ENCODE measurements around the gene MINDY2. TPM values are rescaled to one million over a fixed set of nuclear protein-coding genes. Genes with fewer than 3 reads are reported as not detected.
A peak's percentile ranks its signal among the peaks of the same experiment; 100 is the strongest.

Gene MINDY2
- total and polyA plus RNA-seq, 2 of the 8 experiments (the other 6 are each of a cell fraction or from before 2014, with no cell fraction given), result 3.1 to 25.7 TPM

GRCh38 chr15:58864602-58865424, 93.7 kb downstream of the MINDY2 start (continued):
- no peak for TF ChIP-seq CEBPB (IDR thresholded peaks at IDR 0.05; ENCODE audit: low read depth, low read length)
- 0 out of 2 replicates have a peak, but pooled peaks have one; percentile 41 for TF ChIP-seq SP4 (IDR thresholded peaks at IDR 0.05; ENCODE audit: low read length)
- peak; percentile 25 to 35; a peak in 3 of 4 replicates for TF ChIP-seq RAD21 (IDR thresholded peaks at IDR 0.05 in 1 of 2, conservative IDR thresholded peaks at IDR 0.05 in 1 of 2; ENCODE audit: low read depth in 2 of 2, low read length in 2 of 2)
- TF ChIP-seq JUND (IDR thresholded peaks at IDR 0.05; ENCODE audit: low read length), result 0 out of 2 replicates have a peak, but pooled peaks have one; percentile 3
- TF ChIP-seq RBBP5 (IDR thresholded peaks at IDR 0.05; ENCODE audit: borderline replicate concordance, low read depth, low read length), result peak; percentile 87; the same call in 1 of the 2 replicates
- peak; percentile 50 for TF ChIP-seq RNF2 (IDR thresholded peaks at IDR 0.05; ENCODE audit: borderline replicate concordance, low read depth, low read length, missing control alignments, poor library complexity, severe bottlenecking)
- TF ChIP-seq, protein P1, sequence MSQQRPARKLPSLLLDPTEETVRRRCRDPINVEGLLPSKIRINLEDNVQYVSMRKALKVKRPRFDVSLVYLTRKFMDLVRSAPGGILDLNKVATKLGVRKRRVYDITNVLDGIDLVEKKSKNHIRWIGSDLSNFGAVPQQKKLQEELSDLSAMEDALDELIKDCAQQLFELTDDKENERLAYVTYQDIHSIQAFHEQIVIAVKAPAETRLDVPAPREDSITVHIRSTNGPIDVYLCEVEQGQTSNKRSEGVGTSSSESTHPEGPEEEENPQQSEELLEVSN (IDR thresholded peaks at IDR 0.05), result peak; percentile 97
- 0 out of 2 replicates have a peak, but pooled peaks have one; percentile 26 for TF ChIP-seq TEAD4 (IDR thresholded peaks at IDR 0.05; ENCODE audit: low read depth, low read length)
- peak; percentile 36; the same call in 1 of the 2 replicates for TF ChIP-seq SUZ12 (IDR thresholded peaks at IDR 0.05; ENCODE audit: low read length)
- TF ChIP-seq, protein P2, sequence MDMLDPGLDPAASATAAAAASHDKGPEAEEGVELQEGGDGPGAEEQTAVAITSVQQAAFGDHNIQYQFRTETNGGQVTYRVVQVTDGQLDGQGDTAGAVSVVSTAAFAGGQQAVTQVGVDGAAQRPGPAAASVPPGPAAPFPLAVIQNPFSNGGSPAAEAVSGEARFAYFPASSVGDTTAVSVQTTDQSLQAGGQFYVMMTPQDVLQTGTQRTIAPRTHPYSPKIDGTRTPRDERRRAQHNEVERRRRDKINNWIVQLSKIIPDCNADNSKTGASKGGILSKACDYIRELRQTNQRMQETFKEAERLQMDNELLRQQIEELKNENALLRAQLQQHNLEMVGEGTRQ (IDR thresholded peaks at IDR 0.05; ENCODE audit: low read length), result no peak
- no peak for TF ChIP-seq RFX5 (IDR thresholded peaks at IDR 0.05; ENCODE audit: borderline replicate concordance, low read depth, low read length)
- no peak for TF ChIP-seq TCF12 (IDR thresholded peaks at IDR 0.05; ENCODE audit: low read depth, low read length)
- peak; percentile 22; the same call in 1 of the 2 replicates for TF ChIP-seq PHF8 (conservative IDR thresholded peaks at IDR 0.05; ENCODE audit: low read depth, low read length)
- no peak for TF ChIP-seq RXRA (IDR thresholded peaks at IDR 0.05; ENCODE audit: insufficient read depth, low read depth, low read length)
- no peak for TF ChIP-seq ATF3 (IDR thresholded peaks at IDR 0.05; ENCODE audit: insufficient read depth, low read depth, low read length)
- no peak for TF ChIP-seq GABPA (IDR thresholded peaks at IDR 0.05; ENCODE audit: borderline replicate concordance, insufficient read depth, low read length)
- peak; percentile 36; the same call in 1 of the 2 replicates for TF ChIP-seq KDM1A (IDR thresholded peaks at IDR 0.05; ENCODE audit: borderline replicate concordance, low read length)
- no peak for TF ChIP-seq YY1 (IDR thresholded peaks at IDR 0.05; ENCODE audit: low read depth, low read length)

Data from H1 (cell line).